Upper lobe of left lung (tissue), 6 donors: Measurements from ENCODE around the gene SRPRA. TPM values are rescaled to one million over a fixed set of nuclear protein-coding genes. Genes with fewer than 3 reads are reported as not detected.

Experiments
- ATAC-seq, 2 donors: fragments of 200-7000 bp; cut with Tn5 transposase; one replicate each; pipeline ENCODE4 v1.9.1; 2022; ENCODE audit warnings: mild to moderate bottlenecking in 2 of 2, moderate library complexity in 2 of 2; ENCODE audit not compliant: low FRiP score in 2 of 2
- DNase-seq, 2 donors: peaks; one replicate each; pipeline ENCODE4 v3.0.0-alpha.2; 2019 to 2020
- H3K27ac ChIP-seq, 4 donors: fragments of 200-600 bp; sonication (generic); one replicate each; pipeline ENCODE4 v1.5.1; 2016 to 2019
- H3K27me3 ChIP-seq, 4 donors: fragments of 200-600 bp; sonication (generic); one replicate each; pipeline ENCODE4 v1.5.1; 2017 to 2019
- H3K36me3 ChIP-seq, 4 donors: fragments of 200-600 bp; sonication (generic); one replicate each; pipeline ENCODE4 v1.5.1; 2016 to 2019
- H3K4me1 ChIP-seq, 4 donors: fragments of 200-600 bp; sonication (generic); one replicate each; pipeline ENCODE4 v1.5.1; 2018 to 2019
- H3K4me3 ChIP-seq, 4 donors: fragments of 200-600 bp; sonication (generic); one replicate each; pipeline ENCODE4 v1.5.1; 2017 to 2019; ENCODE audit warnings: mild to moderate bottlenecking in 2 of 4, moderate library complexity in 1 of 4
- H3K9me3 ChIP-seq, 4 donors: fragments of 200-600 bp; sonication (generic); one replicate each; pipeline ENCODE4 v1.5.1; 2018 to 2019
- EP300 ChIP-seq, 4 donors: sonication (generic); formaldehyde crosslinking; IDR thresholded peaks; one replicate each; pipeline ENCODE4 v1.5.1; 2017; ENCODE audit warnings: antibody characterized with exemption in 4 of 4, control low read depth in 2 of 4
- POLR2A ChIP-seq, 4 donors: fragments of 450-650 bp; IDR thresholded peaks; one replicate each; pipeline ENCODE4 v1.5.1; 2016 to 2017; ENCODE audit warnings: antibody characterized with exemption in 4 of 4, mild to moderate bottlenecking in 2 of 4
- POLR2AphosphoS5 ChIP-seq, 2 donors: sonication (generic); formaldehyde crosslinking; IDR thresholded peaks; one replicate each; pipeline ENCODE4 v1.5.1; 2017; ENCODE audit warnings: antibody characterized with exemption in 2 of 2
- WGBS, 2 donors: methylation state at CpG; one replicate each; pipeline ENCODE4 v1.1.5; 2017 to 2018; 5-methylcytosine and 5-hydroxymethylcytosine counted together
- total RNA-seq, 6 donors: library from RNA; depleted of rRNA in 4 of 6; stranded (reverse); fragments of >200 nt in 4 of 6; gene quantifications; one replicate each; pipeline versions ENCODE4 v1.1.0 to v1.2.1, GENCODE V29; 2016 to 2021
- TF ChIP-seq, protein P1 (sequence below), 6 experiments: fragments of 450-650 bp in 4 of 6; fragments of 200-600 bp in 2 of 6; sonication (generic) in 2 of 6; IDR thresholded peaks; one replicate each; pipeline ENCODE4 v1.5.1; 2016 to 2019; ENCODE audit warnings: antibody characterized with exemption in 6 of 6
- donor health status: DM: no; HTN: no; CAD: no; lungs with moderate emphysema.
- donor health status: DM: no; HTN: yes; CAD: no; lungs with severe emphysema.

Gene SRPRA
- total RNA-seq, 6 donors from 2014 or later: 76.0 to 131 (median 113) TPM

DNA sequence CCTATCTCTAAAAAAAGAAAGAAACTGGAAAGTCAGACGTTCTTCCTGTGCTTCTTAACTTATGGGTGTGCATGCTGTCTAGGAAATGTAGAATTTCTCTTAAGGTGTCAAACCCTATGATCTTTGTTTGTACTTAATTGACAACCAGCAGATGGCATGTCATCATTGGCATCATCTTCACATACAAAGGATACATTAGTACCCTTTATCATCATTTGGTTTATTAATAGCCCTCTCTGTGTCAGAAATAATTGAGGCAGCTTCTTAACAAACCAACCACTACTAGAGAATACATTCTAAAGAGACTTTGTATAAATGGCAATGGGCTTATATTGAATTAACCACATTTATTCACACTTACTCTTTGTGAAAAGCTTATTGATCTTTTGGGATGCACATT lies 13.9 kb downstream of the SRPRA start:
- no peak for TF ChIP-seq POLR2A (IDR thresholded peaks at IDR 0.05)
- H3K36me3 ChIP-seq: peaks cover 9 to 56% (median 39%) of the 10 kb centered on the region in 4 donors
- H3K4me1 ChIP-seq: no peaks in the 10 kb centered on the region
- H3K4me3 ChIP-seq: no peak overlapping the region
- no peak overlapping the region for H3K27ac ChIP-seq
- H3K27me3 ChIP-seq: no peaks in the 10 kb centered on the region
- no peaks in the 10 kb centered on the region for H3K9me3 ChIP-seq
- ATAC-seq: no peak
- DNase-seq: no peak
- 68 to 80% methylated on average over 1 of the region's 1 CpG for WGBS, 2 donors

DNA sequence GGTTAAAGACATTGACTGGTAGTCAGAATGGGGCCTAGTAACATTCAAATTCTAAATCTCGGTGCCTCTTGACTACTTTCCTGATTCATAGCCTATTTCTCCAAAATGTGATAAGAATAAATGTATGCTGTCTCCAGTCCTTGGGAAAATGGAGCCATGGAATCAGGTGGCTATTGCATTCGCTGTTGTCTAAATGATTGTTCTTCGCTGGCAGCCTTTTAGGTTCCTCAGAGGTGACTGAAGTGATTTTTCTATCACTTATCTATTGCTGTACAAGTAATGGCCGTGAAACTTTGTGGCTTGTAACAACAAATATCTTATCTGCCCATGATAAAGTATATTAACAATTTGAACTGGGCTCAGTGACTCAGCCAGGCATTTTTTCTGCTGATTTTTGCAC lies 15.4 kb downstream of the SRPRA start:
- H3K27me3 ChIP-seq: no peaks in the 10 kb centered on the region
- TF ChIP-seq, protein P1, sequence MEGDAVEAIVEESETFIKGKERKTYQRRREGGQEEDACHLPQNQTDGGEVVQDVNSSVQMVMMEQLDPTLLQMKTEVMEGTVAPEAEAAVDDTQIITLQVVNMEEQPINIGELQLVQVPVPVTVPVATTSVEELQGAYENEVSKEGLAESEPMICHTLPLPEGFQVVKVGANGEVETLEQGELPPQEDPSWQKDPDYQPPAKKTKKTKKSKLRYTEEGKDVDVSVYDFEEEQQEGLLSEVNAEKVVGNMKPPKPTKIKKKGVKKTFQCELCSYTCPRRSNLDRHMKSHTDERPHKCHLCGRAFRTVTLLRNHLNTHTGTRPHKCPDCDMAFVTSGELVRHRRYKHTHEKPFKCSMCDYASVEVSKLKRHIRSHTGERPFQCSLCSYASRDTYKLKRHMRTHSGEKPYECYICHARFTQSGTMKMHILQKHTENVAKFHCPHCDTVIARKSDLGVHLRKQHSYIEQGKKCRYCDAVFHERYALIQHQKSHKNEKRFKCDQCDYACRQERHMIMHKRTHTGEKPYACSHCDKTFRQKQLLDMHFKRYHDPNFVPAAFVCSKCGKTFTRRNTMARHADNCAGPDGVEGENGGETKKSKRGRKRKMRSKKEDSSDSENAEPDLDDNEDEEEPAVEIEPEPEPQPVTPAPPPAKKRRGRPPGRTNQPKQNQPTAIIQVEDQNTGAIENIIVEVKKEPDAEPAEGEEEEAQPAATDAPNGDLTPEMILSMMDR (IDR thresholded peaks at IDR 0.05): no peak
- no peak for TF ChIP-seq POLR2AphosphoS5 (IDR thresholded peaks at IDR 0.05)
- no peak for TF ChIP-seq EP300 (IDR thresholded peaks at IDR 0.05)
- TF ChIP-seq POLR2A (IDR thresholded peaks at IDR 0.05): no peak
- no peak for DNase-seq
- no peaks in the 10 kb centered on the region for H3K4me1 ChIP-seq
- peaks cover 9 to 60% (median 38%) of the 10 kb centered on the region in 4 donors for H3K36me3 ChIP-seq
- no peaks in the 10 kb centered on the region for H3K9me3 ChIP-seq
- WGBS, 2 donors: 86 to 95% methylated on average over 4 of the region's 4 CpGs
- H3K4me3 ChIP-seq: no peak overlapping the region
- no peak for ATAC-seq
- H3K27ac ChIP-seq: no peak overlapping the region

DNA sequence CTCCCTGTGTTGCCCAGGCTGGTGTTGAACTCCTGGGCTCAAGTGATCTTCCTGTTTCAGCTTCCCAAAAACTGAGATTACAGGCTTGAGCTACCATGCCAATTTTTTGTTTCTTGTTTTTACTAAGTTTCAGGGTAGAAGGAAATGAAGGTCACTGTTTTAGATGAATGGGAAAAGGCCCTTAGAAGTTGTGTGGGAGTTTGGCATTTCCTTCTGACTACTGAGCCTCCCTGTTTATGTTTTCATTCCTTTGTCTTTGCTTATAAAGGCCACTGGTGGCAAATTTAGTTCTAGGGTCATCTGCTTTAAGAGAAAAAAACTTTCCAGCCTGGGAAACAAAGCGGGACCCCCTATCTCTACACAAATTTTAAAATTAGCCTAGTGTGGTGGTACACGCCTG lies 22.1 kb downstream of the SRPRA start:
- H3K4me1 ChIP-seq: no peaks in the 10 kb centered on the region
- no peak overlapping the region for H3K4me3 ChIP-seq
- ATAC-seq: no peak
- no peaks in the 10 kb centered on the region for H3K9me3 ChIP-seq
- WGBS, 2 donors: 77 to 78% methylated on average over 2 of the region's 2 CpGs
- H3K27ac ChIP-seq: no peak overlapping the region
- no peaks in the 10 kb centered on the region for H3K27me3 ChIP-seq
- no peak for TF ChIP-seq POLR2A (IDR thresholded peaks at IDR 0.05)
- peaks cover 15 to 55% (median 26%) of the 10 kb centered on the region in 4 donors for H3K36me3 ChIP-seq
- DNase-seq: no peak

DNA sequence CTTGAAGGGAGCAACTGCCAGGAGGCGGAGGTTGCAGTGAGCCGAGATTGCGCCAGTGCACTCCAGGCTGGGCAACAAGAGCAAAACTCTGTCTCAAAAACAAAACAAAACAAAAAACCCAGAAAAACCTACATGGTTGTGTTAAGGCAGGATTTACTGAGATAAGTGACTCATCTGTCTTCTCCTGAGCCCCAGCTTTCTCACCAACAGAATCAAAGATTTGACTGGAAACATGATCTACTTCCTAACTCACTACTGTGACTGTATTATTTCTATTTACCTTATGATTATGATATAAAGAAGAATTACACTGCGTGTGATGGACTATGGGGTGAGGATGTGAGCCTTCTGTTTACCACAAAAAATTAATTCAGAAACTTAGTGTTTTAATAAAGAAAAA lies 35.3 kb downstream of the SRPRA start:
- peaks cover 11 to 14% (median 12%) of the 10 kb centered on the region in 4 donors for H3K4me1 ChIP-seq
- 87 to 98% methylated on average over 4 of the region's 4 CpGs for WGBS, 2 donors
- H3K36me3 ChIP-seq: peaks cover 0 to 33% (median 14%) of the 10 kb centered on the region in 4 donors
- H3K4me3 ChIP-seq: no peak overlapping the region
- no peak overlapping the region for H3K27ac ChIP-seq
- ATAC-seq (no peak), DNase-seq (no peak)
- TF ChIP-seq, protein P1 (IDR thresholded peaks at IDR 0.05): no peak
- TF ChIP-seq POLR2A (IDR thresholded peaks at IDR 0.05): no peak
- no peak for TF ChIP-seq EP300 (IDR thresholded peaks at IDR 0.05)
- no peak for TF ChIP-seq POLR2AphosphoS5 (IDR thresholded peaks at IDR 0.05)
- H3K27me3 ChIP-seq: no peaks in the 10 kb centered on the region
- H3K9me3 ChIP-seq: no peaks in the 10 kb centered on the region

DNA sequence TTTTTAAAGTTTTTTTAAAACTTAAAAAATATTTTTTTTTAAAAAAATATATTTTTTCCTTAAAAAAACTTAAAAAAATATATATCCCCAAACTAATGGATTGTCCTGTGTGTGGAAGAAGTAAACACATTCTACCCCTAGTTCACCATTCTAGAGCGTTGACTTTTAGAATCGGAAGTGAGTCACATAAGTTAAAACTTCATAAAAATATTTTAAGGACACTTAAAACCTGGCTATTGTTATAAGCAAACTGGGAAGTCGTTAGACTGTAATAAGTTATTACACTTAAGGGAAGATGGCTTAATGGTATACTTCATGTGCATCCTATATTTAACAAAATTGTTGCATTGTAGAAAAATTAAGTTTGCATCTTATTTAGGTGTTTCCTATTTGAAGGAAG lies 36.0 kb downstream of the SRPRA start:
- Histone ChIP-seq H3K4me1 (peaks cover 11 to 14% (median 12%) of the 10 kb centered on the region in 4 donors), H3K4me3 (no peak overlapping the region), H3K36me3 (peaks cover 0 to 27% (median 11%) of the 10 kb centered on the region in 4 donors), H3K9me3 (no peaks in the 10 kb centered on the region), H3K27me3 (no peaks in the 10 kb centered on the region), H3K27ac (no peak overlapping the region)
- WGBS, 2 donors: 72 to 82% methylated on average over 3 of the region's 3 CpGs
- ATAC-seq (no peak), DNase-seq (no peak)
- no peak for TF ChIP-seq POLR2AphosphoS5 (IDR thresholded peaks at IDR 0.05)
- no peak for TF ChIP-seq POLR2A (IDR thresholded peaks at IDR 0.05)
- TF ChIP-seq, protein P1 (IDR thresholded peaks at IDR 0.05): no peak
- TF ChIP-seq EP300 (IDR thresholded peaks at IDR 0.05): no peak

DNA sequence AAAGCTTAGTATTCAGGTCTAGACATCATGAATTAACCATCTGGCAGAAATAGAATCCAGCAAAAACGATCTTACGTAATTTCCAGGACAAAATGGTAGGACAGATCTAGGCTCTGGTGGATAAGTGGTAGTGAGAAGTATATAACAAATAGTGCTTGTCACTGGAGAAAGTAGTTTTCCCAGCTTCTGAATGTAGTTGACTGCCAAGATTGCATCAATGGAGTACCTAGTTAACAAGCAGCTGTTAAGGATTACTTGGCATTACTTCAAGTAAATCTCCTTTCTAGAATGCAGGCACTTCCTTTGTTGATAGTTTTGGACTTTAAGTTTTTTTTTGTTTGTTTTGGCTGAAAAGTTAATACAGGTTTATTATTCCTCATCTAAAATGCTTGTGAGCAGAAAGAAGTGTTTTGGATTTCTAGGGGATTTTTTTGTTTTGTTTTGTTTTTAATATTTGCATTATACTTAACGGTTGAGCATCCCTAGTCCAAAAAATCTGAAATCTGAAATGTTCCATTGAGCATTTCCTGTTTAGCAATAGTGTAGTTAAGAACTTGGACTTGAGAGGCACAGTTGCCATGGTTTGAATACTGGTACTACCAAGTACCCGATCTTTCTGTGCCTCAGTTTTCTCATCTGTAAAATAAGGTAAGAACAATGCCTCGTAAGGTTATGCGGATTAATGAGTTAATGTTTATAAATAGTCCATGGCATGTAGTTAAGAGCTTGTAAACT lies 36.8 kb downstream of the SRPRA start:
- H3K27me3 ChIP-seq: no peaks in the 10 kb centered on the region

More for the DNA sequence above, 36.8 kb downstream of the SRPRA start:
- DNase-seq: no peak
- no peaks in the 10 kb centered on the region for H3K9me3 ChIP-seq
- peaks cover 0 to 27% (median 11%) of the 10 kb centered on the region in 4 donors for H3K36me3 ChIP-seq
- TF ChIP-seq EP300 (IDR thresholded peaks at IDR 0.05) (peak in 1 of 4 donors; percentile 64), POLR2AphosphoS5 (IDR thresholded peaks at IDR 0.05) (peak in 1 of 2 donors; percentile 12), POLR2A (IDR thresholded peaks at IDR 0.05) (no peak)
- TF ChIP-seq, protein P1 (IDR thresholded peaks at IDR 0.05): no peak
- H3K27ac ChIP-seq: peak overlapping the region in 2 of 4 donors; percentile 26 to 42
- ATAC-seq: peak; percentile 57 to 75
- peaks cover 11 to 14% (median 12%) of the 10 kb centered on the region in 4 donors for H3K4me1 ChIP-seq
- 56 to 60% methylated on average over 6 of the region's 6 CpGs for WGBS, 2 donors
- no peak overlapping the region for H3K4me3 ChIP-seq
